Caco-2 (cell line): ENCODE measurements around the gene ENDOD1. TPM values are rescaled to one million over a fixed set of nuclear protein-coding genes. Genes with fewer than 3 reads are reported as not detected.
A peak's percentile ranks its signal among the peaks of the same experiment; 100 is the strongest.

Experiments
- BruUV-seq: library from RNA; stranded (reverse); fragments of 400-500 nt; replicated peaks from 2 replicates; lab custom pipeline; 2021; lab: Mats Ljungman, UMichigan
- CTCF ChIA-PET: fragments of 300-600 bp; sonication (Branson Sonifier 250); formaldehyde crosslinking; loops from one replicate; lab custom pipeline; 2022; ENCODE audit warnings: antibody characterized with exemption; lab: Charles Lee
- POLR2A ChIA-PET: fragments of 300-600 bp; sonication (Branson Sonifier 250); formaldehyde crosslinking; loops from one replicate; lab custom pipeline; 2022; ENCODE audit warnings: antibody characterized with exemption; lab: Charles Lee
- DNase-seq, 2 experiments: peaks; one replicate each; pipeline versions ENCODE4 v3.0.0 to v3.0.0-alpha.2; 2020 to 2022
- H3K27me3 ChIP-seq: replicated peaks from 2 replicates; pipeline ENCODE4 v1.6.0; 2011; ENCODE audit warnings: low read length; ENCODE audit not compliant: control insufficient read depth, insufficient read depth
- H3K36me3 ChIP-seq: 2 replicates; pipeline ENCODE4 v1.5.1; 2011; ENCODE audit warnings: low read length; ENCODE audit not compliant: control insufficient read depth, insufficient read depth
- H3K4me1 ChIP-seq: fragments of 250-450 bp; sonication (Bioruptor Pico); 2 replicates; pipeline ENCODE4 v1.5.1; 2020; ENCODE audit warnings: mild to moderate bottlenecking
- H3K4me3 ChIP-seq: 2 replicates; pipeline ENCODE4 v1.5.1; 2011; ENCODE audit warnings: low read depth, mild to moderate bottlenecking, control low read depth, low read length
- H3K9me3 ChIP-seq: fragments of 250-450 bp; sonication (Bioruptor Pico); 2 replicates; pipeline ENCODE4 v1.5.1; 2020; ENCODE audit warnings: mild to moderate bottlenecking, moderate library complexity
- H3K27ac Mint-ChIP-seq: one replicate; pipeline ENCODE4 v1.8.0; 2022; ENCODE audit warnings: mixed read lengths; ENCODE audit not compliant: unreplicated experiment
- H3K27me3 Mint-ChIP-seq: one replicate; pipeline ENCODE4 v1.8.0; 2022; ENCODE audit warnings: mixed read lengths; ENCODE audit not compliant: insufficient read depth, unreplicated experiment
- H3K36me3 Mint-ChIP-seq: one replicate; pipeline ENCODE4 v1.8.0; 2022; ENCODE audit warnings: mild to moderate bottlenecking, mixed read lengths; ENCODE audit not compliant: insufficient read depth, unreplicated experiment
- H3K4me1 Mint-ChIP-seq: one replicate; pipeline ENCODE4 v1.8.0; 2022; ENCODE audit warnings: low read depth, mixed read lengths; ENCODE audit not compliant: unreplicated experiment
- H3K4me3 Mint-ChIP-seq: one replicate; pipeline ENCODE4 v1.8.0; 2022; ENCODE audit warnings: mild to moderate bottlenecking, moderate library complexity, mixed read lengths; ENCODE audit not compliant: unreplicated experiment
- H3K9me3 Mint-ChIP-seq: one replicate; pipeline ENCODE4 v1.8.0; 2022; ENCODE audit warnings: mixed read lengths; ENCODE audit not compliant: unreplicated experiment
- CTCF ChIP-seq, 2 experiments: fragments of 200-600 bp in 1 of 2; IDR thresholded peaks; 1 replicate in 1 of 2; 2 replicates in 1 of 2; pipeline versions ENCODE4 v1.5.1 to v1.8.0; 2011 to 2022; ENCODE audit warnings: antibody characterized with exemption in 1 of 2, control low read depth in 1 of 2, inconsistent platforms in 1 of 2, low read depth in 1 of 2, low read length in 1 of 2, mild to moderate bottlenecking in 1 of 2, moderate library complexity in 1 of 2; ENCODE audit not compliant: insufficient read depth in 1 of 2, severe bottlenecking in 1 of 2, unreplicated experiment in 1 of 2
- intact Hi-C: fragments of 100-400 bp; cut with micrococcal nuclease; formaldehyde crosslinking; loops from one replicate; pipeline ENCODE4 v1.10.0; 2022; ENCODE audit not compliant: unreplicated experiment
- total RNA-seq: library from RNA; stranded (reverse); gene quantifications from 2 replicates; pipeline ENCODE4 v1.2.3, GENCODE V29; 2022

ENDOD1 gene
- total RNA-seq, 1 experiment from 2014 or later = 22.7 TPM

DNA sequence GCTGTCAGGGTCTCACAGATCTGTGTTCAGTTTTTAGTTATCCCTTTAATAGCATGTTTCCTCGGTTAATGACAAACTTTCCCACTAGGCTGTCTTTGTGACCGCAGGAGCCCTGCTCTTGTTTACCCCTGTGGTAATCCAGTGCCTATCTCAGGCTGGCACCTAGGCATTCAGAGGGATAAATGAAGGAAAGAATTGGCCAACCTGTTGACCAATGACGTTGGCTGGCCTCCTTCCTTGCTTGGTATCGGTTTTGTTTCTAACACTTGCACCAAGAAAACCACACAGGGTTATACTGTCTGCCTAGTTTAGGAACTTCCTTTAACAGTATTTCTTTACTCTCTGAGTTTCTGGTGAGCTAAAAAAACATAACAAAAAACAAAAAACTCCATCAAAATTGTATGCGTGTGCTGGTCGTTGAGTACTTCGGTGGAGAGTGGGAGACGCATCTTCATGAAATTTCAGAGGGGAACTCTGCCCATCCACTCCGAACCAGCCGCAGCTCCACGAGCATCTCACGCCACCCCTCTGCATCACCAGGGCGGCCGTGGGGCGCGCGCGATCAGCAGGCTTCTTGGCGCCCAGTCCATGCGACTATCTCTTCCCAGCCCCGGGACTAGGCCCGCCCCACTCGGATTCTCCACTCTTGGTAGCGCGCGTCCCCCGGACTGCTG lies 563 bp upstream of the ENDOD1 start:
- Mint-ChIP-seq H3K27me3 (peaks cover 5% of the 10 kb centered on the region), H3K9me3 (no peaks in the 10 kb centered on the region), H3K4me3 (peak overlapping the region; percentile 89), H3K27ac (no peak overlapping the region), H3K36me3 (peaks cover 10% of the 10 kb centered on the region), H3K4me1 (peaks cover 29% of the 10 kb centered on the region)
- Histone ChIP-seq H3K27me3 (no peaks in the 10 kb centered on the region), H3K4me1 (peaks cover 39% of the 10 kb centered on the region), H3K4me3 (peak overlapping the region; percentile 91), H3K9me3 (no peaks in the 10 kb centered on the region), H3K36me3 (no peaks in the 10 kb centered on the region)
- BruUV-seq = TSS peak; percentile 63
- intact Hi-C loops = loop anchor here (1.0 kb wide), 1 partner anchor 21 kb away; no protein-coding TSS in a partner anchor
- ChIA-PET CTCF (interaction anchor here (0.7 to 2.3 kb wide), 4 partner anchors 21 to 565 kb away, joined by 3 to 41 read pairs (median 4); partner anchors contain the start of gene SRSF8), POLR2A (interaction anchor here (4.9 kb wide), 1 partner anchor 21 kb away, joined by 62 read pairs; the partner anchor contains the start of gene SRSF8)
- DNase-seq = no peak
- TF ChIP-seq CTCF (IDR thresholded peaks at IDR 0.05; ENCODE audit: insufficient read depth in 1 of 2, low read depth in 1 of 2, low read length in 1 of 2, severe bottlenecking in 1 of 2, unreplicated experiment in 1 of 2) = no peak

- Histone ChIP-seq H3K4me3 (no peak overlapping the region), H3K36me3 (no peaks in the 10 kb centered on the region), H3K9me3 (no peaks in the 10 kb centered on the region), H3K27me3 (no peaks in the 10 kb centered on the region), H3K4me1 (peaks cover 49% of the 10 kb centered on the region)
- DNase-seq = no peak
- Mint-ChIP-seq H3K36me3 (peaks cover 10% of the 10 kb centered on the region), H3K9me3 (no peaks in the 10 kb centered on the region), H3K27me3 (peaks cover 2% of the 10 kb centered on the region), H3K4me3 (peak overlapping the region; percentile 89), H3K4me1 (peaks cover 29% of the 10 kb centered on the region), H3K27ac (peak overlapping the region; percentile 87)
- BruUV-seq = no TSS peak
- intact Hi-C loops = no loop called here
- TF ChIP-seq CTCF (IDR thresholded peaks at IDR 0.05; ENCODE audit: insufficient read depth in 1 of 2, low read depth in 1 of 2, low read length in 1 of 2, severe bottlenecking in 1 of 2, unreplicated experiment in 1 of 2) = no peak
- ChIA-PET CTCF (interaction anchor here (2.2 to 3.3 kb wide), 2 partner anchors 24 to 63 kb away, joined by 5 to 33 read pairs; partner anchors contain the start of gene SRSF8), POLR2A (interaction anchor here (4.9 kb wide), 1 partner anchor 24 kb away, joined by 62 read pairs; the partner anchor contains the start of gene SRSF8)
Observed at GRCh38 chr11:95091663-95092180, 2.1 kb downstream of the ENDOD1 start.

DNA sequence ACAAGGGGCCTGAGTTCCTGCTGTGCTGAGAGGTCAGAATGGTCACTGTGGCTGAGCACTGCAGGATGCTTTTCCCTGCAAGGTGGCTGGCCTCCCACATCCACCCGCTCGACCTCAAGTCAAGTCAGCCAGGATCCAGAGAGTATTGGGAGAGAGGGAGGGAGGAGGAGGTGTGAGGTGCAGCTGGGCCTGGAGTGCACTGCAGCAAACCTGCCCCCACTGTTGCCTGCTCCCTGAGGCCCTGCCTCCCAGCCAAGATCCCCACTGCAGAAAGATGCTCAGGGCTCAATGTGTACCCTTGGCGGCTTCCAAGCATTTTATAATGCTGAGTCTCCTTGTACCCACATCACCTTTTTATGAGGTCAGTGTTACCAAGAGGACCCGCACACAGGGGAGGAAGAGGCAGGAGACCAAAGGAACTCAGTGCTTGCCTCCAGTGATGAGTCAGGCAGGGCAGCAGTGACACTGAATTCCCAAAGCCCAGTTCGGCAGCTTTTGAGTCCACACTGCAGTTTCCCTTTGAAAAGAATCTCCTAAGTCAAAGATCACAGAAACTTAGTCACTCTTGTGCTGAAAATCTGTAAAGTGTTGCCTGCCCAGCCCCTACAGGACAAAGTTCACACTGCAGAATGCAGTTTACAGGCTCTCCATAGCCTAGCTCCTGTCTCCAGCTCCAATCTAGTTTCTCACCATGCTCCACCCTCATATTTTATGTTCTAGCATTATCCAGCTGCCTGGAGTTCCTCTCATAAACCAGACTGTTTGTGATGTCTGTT lies 3.1 kb downstream of the ENDOD1 start:
- Mint-ChIP-seq H3K4me1 (peaks cover 29% of the 10 kb centered on the region), H3K36me3 (peaks cover 10% of the 10 kb centered on the region), H3K27me3 (peaks cover 2% of the 10 kb centered on the region), H3K27ac (peak overlapping the region; percentile 87), H3K9me3 (no peaks in the 10 kb centered on the region), H3K4me3 (peak overlapping the region; percentile 48)
- Histone ChIP-seq H3K4me3 (no peak overlapping the region), H3K9me3 (no peaks in the 10 kb centered on the region), H3K4me1 (peaks cover 49% of the 10 kb centered on the region), H3K36me3 (no peaks in the 10 kb centered on the region), H3K27me3 (no peaks in the 10 kb centered on the region)
- TF ChIP-seq CTCF (IDR thresholded peaks at IDR 0.05; ENCODE audit: insufficient read depth in 1 of 2, low read depth in 1 of 2, low read length in 1 of 2, severe bottlenecking in 1 of 2, unreplicated experiment in 1 of 2) = peak; percentile 85
- DNase-seq = peak; percentile 86
- BruUV-seq = no TSS peak
- CTCF ChIA-PET = interaction anchor here (0.6 to 3.3 kb wide), 9 partner anchors 12 to 697 kb away, joined by 3 to 33 read pairs (median 5); partner anchors contain the start of genes FAM76B and SRSF8
- intact Hi-C loops = loop anchor here (1.0 kb wide), 2 partner anchors 23 to 59 kb away; no protein-coding TSS in a partner anchor
- POLR2A ChIA-PET = interaction anchor here (0.6 to 4.9 kb wide), 4 partner anchors 12 to 127 kb away, joined by 3 to 62 read pairs (median 6); partner anchors contain the start of gene SRSF8
